IMR-90 (cell line): Measurements from ENCODE around the gene DLGAP4. TPM values are rescaled to one million over a fixed set of nuclear protein-coding genes. Genes with fewer than 3 reads are reported as not detected.

Experiments
- ATAC-seq: fragments of 200-7000 bp; cut with Tn5 transposase; 2 replicates; pipeline ENCODE4 v1.9.1; 2020; ENCODE audit warnings: low read depth, mild to moderate bottlenecking, moderate library complexity
- BruUV-seq: library from RNA; stranded (reverse); fragments of 400-500 nt; replicated peaks from 2 replicates; lab custom pipeline; 2021; lab: Mats Ljungman, UMichigan
- CTCF ChIA-PET: fragments of 300-600 bp; formaldehyde crosslinking; extraction: SDS; loops from one replicate; lab custom pipeline; 2021; ENCODE audit warnings: antibody characterized with exemption; lab: Yijun Ruan, JAX
- POLR2A ChIA-PET: fragments of 300-600 bp; sonication (Branson Sonifier 250); formaldehyde crosslinking; loops from one replicate; lab custom pipeline; 2022; ENCODE audit warnings: antibody characterized with exemption; ENCODE audit not compliant: unreplicated experiment; lab: Charles Lee
- DNase-seq: peaks from one replicate; pipeline ENCODE4 v3.0.0; 2013
- H2AFZ ChIP-seq: replicated peaks from 2 replicates; pipeline ENCODE3; 2013; ENCODE audit warnings: low read length, mild to moderate bottlenecking; ENCODE audit not compliant: poor library complexity
- H2AK5ac ChIP-seq: 2 replicates; pipeline ENCODE4 v1.6.1; 2013; ENCODE audit warnings: low read depth, low read length, inconsistent platforms
- H2AK9ac ChIP-seq: replicated peaks from 2 replicates; pipeline ENCODE3; 2013; ENCODE audit warnings: mild to moderate bottlenecking, low read depth, low read length, moderate library complexity; ENCODE audit not compliant: poor library complexity
- H2BK120ac ChIP-seq: 2 replicates; pipeline ENCODE4 v1.6.1; 2013; ENCODE audit warnings: low read depth, low read length, inconsistent platforms
- H2BK15ac ChIP-seq: 3 replicates; pipeline ENCODE4 v1.6.1; 2013; ENCODE audit warnings: low read depth, low read length, inconsistent platforms
- H2BK20ac ChIP-seq: 2 replicates; pipeline ENCODE4 v1.6.1; 2013; ENCODE audit warnings: low read depth, mild to moderate bottlenecking, inconsistent platforms, low read length, moderate library complexity
- H2BK5ac ChIP-seq: 2 replicates; pipeline ENCODE4 v1.6.1; 2013; ENCODE audit warnings: mild to moderate bottlenecking, low read depth, low read length, inconsistent platforms; ENCODE audit not compliant: poor library complexity, severe bottlenecking
- H3K14ac ChIP-seq: replicated peaks from 2 replicates; pipeline ENCODE4 v1.6.1; 2013; ENCODE audit warnings: low read depth, low read length, inconsistent platforms
- H3K18ac ChIP-seq: 2 replicates; pipeline ENCODE4 v1.6.1; 2013; ENCODE audit warnings: low read depth, low read length, control low read depth
- H3K23ac ChIP-seq: 2 replicates; pipeline ENCODE4 v1.6.1; 2013; ENCODE audit warnings: low read depth, low read length, inconsistent platforms
- H3K27ac ChIP-seq: 2 replicates; pipeline ENCODE4 v1.5.1; 2013; ENCODE audit warnings: mild to moderate bottlenecking, control low read depth, low read length; ENCODE audit not compliant: insufficient read depth
- H3K27me3 ChIP-seq: 2 replicates; pipeline ENCODE4 v1.6.1; 2013; ENCODE audit warnings: low read length; ENCODE audit not compliant: control insufficient read depth, insufficient read depth
- H3K36me3 ChIP-seq: 2 replicates; pipeline ENCODE4 v1.6.1; 2013; ENCODE audit warnings: low read length, mixed read lengths; ENCODE audit not compliant: control insufficient read depth, insufficient read depth
- H3K4ac ChIP-seq: 2 replicates; pipeline ENCODE4 v1.6.1; 2013; ENCODE audit warnings: low read depth, low read length, inconsistent platforms
- H3K4me1 ChIP-seq: 2 replicates; pipeline ENCODE4 v1.6.1; 2013; ENCODE audit warnings: low read length, mixed read lengths; ENCODE audit not compliant: control insufficient read depth, insufficient read depth
- H3K4me2 ChIP-seq: 2 replicates; pipeline ENCODE4 v1.6.1; 2013; ENCODE audit warnings: low read depth, mild to moderate bottlenecking, control low read depth, low read length, moderate library complexity
- H3K4me3 ChIP-seq: 2 replicates; pipeline ENCODE4 v1.5.1; 2013; ENCODE audit warnings: low read depth, mild to moderate bottlenecking, control low read depth, low read length, moderate library complexity; ENCODE audit not compliant: insufficient read depth
- H3K56ac ChIP-seq: 2 replicates; pipeline ENCODE4 v1.6.1; 2013; ENCODE audit warnings: low read length, inconsistent platforms; ENCODE audit not compliant: insufficient read depth; ENCODE audit errors: extremely low read depth
- H3K79me1 ChIP-seq, 2 experiments: 2 replicates each; pipeline ENCODE4 v1.6.1; 2013; ENCODE audit warnings: low read length in 2 of 2, inconsistent platforms in 1 of 2, low read depth in 1 of 2
- H3K9ac ChIP-seq: 2 replicates; pipeline ENCODE4 v1.6.1; 2013; ENCODE audit warnings: low read depth, low read length, control low read depth
- H3K9me1 ChIP-seq: 2 replicates; pipeline ENCODE4 v1.6.1; 2013; ENCODE audit warnings: low read length, inconsistent platforms; ENCODE audit not compliant: insufficient read depth
- H3K9me3 ChIP-seq: 2 replicates; pipeline ENCODE4 v1.6.1; 2013; ENCODE audit warnings: low read length; ENCODE audit not compliant: control insufficient read depth, insufficient read depth
- H4K20me1 ChIP-seq: 2 replicates; pipeline ENCODE4 v1.6.1; 2013; ENCODE audit warnings: low read length, inconsistent platforms; ENCODE audit not compliant: insufficient read depth
- H4K5ac ChIP-seq: 2 replicates; pipeline ENCODE4 v1.6.1; 2013; ENCODE audit warnings: mild to moderate bottlenecking, low read depth, low read length, control low read depth
- H4K8ac ChIP-seq, 2 experiments: 2 replicates each; pipeline ENCODE4 v1.6.1; 2013; ENCODE audit warnings: low read depth in 2 of 2, low read length in 2 of 2, control low read depth in 1 of 2, inconsistent platforms in 1 of 2
- H4K91ac ChIP-seq: 2 replicates; pipeline ENCODE4 v1.6.1; 2013; ENCODE audit warnings: low read depth, low read length, inconsistent platforms; ENCODE audit not compliant: insufficient read depth
- CHD1 ChIP-seq: IDR thresholded peaks from 2 replicates; pipeline ENCODE4 v1.6.1; 2012; ENCODE audit warnings: low read depth, low read length, improper control_type of control experiment
- MAFK ChIP-seq: IDR thresholded peaks from 2 replicates; pipeline ENCODE4 v1.6.1; 2012; ENCODE audit warnings: low read depth, low read length, improper control_type of control experiment
- MAZ ChIP-seq: IDR thresholded peaks from 2 replicates; pipeline ENCODE4 v1.6.1; 2012; ENCODE audit warnings: low read depth, mild to moderate bottlenecking, low read length, improper control_type of control experiment, moderate library complexity, borderline replicate concordance
- NFE2L2 ChIP-seq: fragments of 150-350 bp; IDR thresholded peaks from 2 replicates; pipeline ENCODE4 v1.6.1; 2016; ENCODE audit warnings: low read depth, mild to moderate bottlenecking, low read length
- POLR2A ChIP-seq: IDR thresholded peaks from 2 replicates; pipeline ENCODE4 v1.6.1; 2012; ENCODE audit warnings: mild to moderate bottlenecking, low read depth, low read length
- RAD21 ChIP-seq: IDR thresholded peaks from 2 replicates; pipeline ENCODE4 v1.6.1; 2012; ENCODE audit warnings: low read length, improper control_type of control experiment
- RCOR1 ChIP-seq: IDR thresholded peaks from 2 replicates; pipeline ENCODE4 v1.6.1; 2012; ENCODE audit warnings: mild to moderate bottlenecking, low read length, improper control_type of control experiment; ENCODE audit not compliant: insufficient replicate concordance
- SMC3 ChIP-seq: fragments of 150-350 bp; IDR thresholded peaks from 2 replicates; pipeline ENCODE4 v1.6.1; 2016; ENCODE audit warnings: low read depth, mild to moderate bottlenecking, antibody characterized with exemption, low read length, moderate library complexity
- WGBS, 2 experiments: methylation state at CpG; one replicate each; pipeline versions ENCODE4 v1.1.5 to v1.1.7; 2013; ENCODE audit warnings: missing lambda C conversion rate in 2 of 2; ENCODE audit not compliant: insufficient read length in 1 of 2; ENCODE audit errors: extremely low coverage in 2 of 2; 5-methylcytosine and 5-hydroxymethylcytosine counted together
- dilution Hi-C: fragments of 300-500 bp; cut with HindIII; formaldehyde crosslinking; loops from one replicate; pipeline ENCODE4 v1.14.3; 2018; ENCODE audit warnings: low sequenced_read_pairs; ENCODE audit not compliant: unreplicated experiment
- in situ Hi-C: fragments of 300-500 bp; cut with MboI; formaldehyde crosslinking; loops from 3 replicates; pipeline ENCODE4 v1.14.3; 2019; ENCODE audit warnings: low sequenced_read_pairs, inconsistent platforms, mixed read lengths
- intact Hi-C: fragments of 100-400 bp; cut with micrococcal nuclease; formaldehyde crosslinking; loops from 2 replicates; pipeline ENCODE4 v1.10.0; 2022
- polyA plus RNA-seq, 3 experiments: library from polyadenylated mRNA; depleted of rRNA; stranded (reverse); fragments of >200 nt; gene quantifications; 2 replicates each; pipeline ENCODE4 v1.2.3, GENCODE V29; 2012; ENCODE audit warnings: low replicate concordance in 1 of 3
- total RNA-seq: library from RNA; depleted of rRNA; stranded (reverse); fragments of >200 nt; gene quantifications from 2 replicates; pipeline ENCODE4 v1.2.3, GENCODE V29; 2012

DLGAP4 gene
- total and polyA plus RNA-seq, 2 of the 4 experiments (the other 2 are of a cell fraction), result 32.3 to 73.2 TPM

GRCh38 chr20:36364506-36364905, 58.4 kb downstream of the DLGAP4 start:
- H3K9me3 ChIP-seq, result no peaks in the 10 kb centered on the region
- H4K20me1 ChIP-seq, result no peaks in the 10 kb centered on the region
- H3K4ac ChIP-seq, result no peak overlapping the region
- TF ChIP-seq MAZ (no peak), SMC3 (no peak), CHD1 (no peak), POLR2A (no peak), MAFK (no peak), NFE2L2 (no peak), RAD21 (no peak), RCOR1 (no peak)
- no peak overlapping the region for H4K91ac ChIP-seq
- no peak overlapping the region for H2AFZ ChIP-seq
- in situ Hi-C loops (no loop called here), intact Hi-C loops (no loop called here), dilution Hi-C loops (no loop called here)
- H3K27me3 ChIP-seq, result peaks cover 47% of the 10 kb centered on the region
- H3K36me3 ChIP-seq, result no peaks in the 10 kb centered on the region
- no peak overlapping the region for H3K56ac ChIP-seq
- POLR2A ChIA-PET, result no interaction called here
- H3K79me1 ChIP-seq, result no peaks in the 10 kb centered on the region
- no TSS peak for BruUV-seq
- no peak for DNase-seq
- no peak overlapping the region for H3K23ac ChIP-seq
- H2AK5ac ChIP-seq, result no peak overlapping the region
- no peak overlapping the region for H3K4me2 ChIP-seq
- H2AK9ac ChIP-seq, result no peak overlapping the region
- H3K9ac ChIP-seq, result no peak overlapping the region
- CTCF ChIA-PET, result no interaction called here
- no peak for ATAC-seq
- no peak overlapping the region for H2BK15ac ChIP-seq
- H3K4me1 ChIP-seq, result no peaks in the 10 kb centered on the region
- no CpG with 5 or more reads among the region's 4 CpGs for WGBS, 2 experiments
- H3K4me3 ChIP-seq, result no peak overlapping the region
- H3K18ac ChIP-seq, result no peak overlapping the region
- no peak overlapping the region for H4K8ac ChIP-seq
- H2BK120ac ChIP-seq, result no peak overlapping the region
- no peak overlapping the region for H2BK20ac ChIP-seq
- no peak overlapping the region for H2BK5ac ChIP-seq
- H4K5ac ChIP-seq, result no peak overlapping the region
- H3K27ac ChIP-seq, result no peak overlapping the region
- H3K9me1 ChIP-seq, result no peaks in the 10 kb centered on the region
- H3K14ac ChIP-seq, result no peak overlapping the region
